Measurements from ENCODE around the gene DNAJB1.
A peak's percentile ranks its signal among the peaks of the same experiment; 100 is the strongest.

The DNAJB1 gene

DNA sequence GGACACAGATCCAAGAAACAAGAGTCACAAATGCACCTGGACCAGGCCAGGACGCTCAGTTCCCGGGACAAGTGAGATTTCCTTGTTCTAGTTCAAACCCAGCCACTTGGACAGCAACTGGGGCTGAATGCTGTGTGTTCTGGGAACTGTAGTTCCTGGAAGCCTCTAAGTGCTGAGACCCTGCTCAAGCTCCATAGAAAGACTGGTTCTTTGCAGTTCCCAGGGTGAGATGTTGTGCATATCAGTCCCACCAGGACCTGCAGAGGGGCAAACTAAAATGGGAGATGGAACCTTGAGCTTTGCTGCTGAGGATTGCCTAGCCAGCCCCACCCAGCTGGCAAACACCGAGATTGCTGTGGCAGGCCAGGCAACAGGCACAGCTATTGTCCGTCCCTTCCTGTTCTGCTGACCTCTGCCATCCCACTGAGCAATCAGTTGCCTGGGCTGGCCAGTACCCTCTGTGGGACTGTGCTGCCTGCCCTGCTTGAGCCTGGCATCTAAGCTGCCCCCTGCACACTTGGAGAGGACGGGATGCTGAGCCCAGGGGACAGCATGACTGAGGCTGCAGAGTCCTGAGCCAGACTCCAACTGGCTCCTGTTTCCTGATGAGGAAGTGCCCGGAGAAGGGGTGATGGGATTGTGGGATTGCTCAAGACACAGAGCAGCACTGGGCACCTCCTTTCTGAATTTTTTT, 20.8 kb downstream of the DNAJB1 start:
- DNase-seq (ENCODE audit: insufficient read length, low spot score) (no peak), FAIRE-seq (no peak)
- TF ChIP-seq, protein P1, sequence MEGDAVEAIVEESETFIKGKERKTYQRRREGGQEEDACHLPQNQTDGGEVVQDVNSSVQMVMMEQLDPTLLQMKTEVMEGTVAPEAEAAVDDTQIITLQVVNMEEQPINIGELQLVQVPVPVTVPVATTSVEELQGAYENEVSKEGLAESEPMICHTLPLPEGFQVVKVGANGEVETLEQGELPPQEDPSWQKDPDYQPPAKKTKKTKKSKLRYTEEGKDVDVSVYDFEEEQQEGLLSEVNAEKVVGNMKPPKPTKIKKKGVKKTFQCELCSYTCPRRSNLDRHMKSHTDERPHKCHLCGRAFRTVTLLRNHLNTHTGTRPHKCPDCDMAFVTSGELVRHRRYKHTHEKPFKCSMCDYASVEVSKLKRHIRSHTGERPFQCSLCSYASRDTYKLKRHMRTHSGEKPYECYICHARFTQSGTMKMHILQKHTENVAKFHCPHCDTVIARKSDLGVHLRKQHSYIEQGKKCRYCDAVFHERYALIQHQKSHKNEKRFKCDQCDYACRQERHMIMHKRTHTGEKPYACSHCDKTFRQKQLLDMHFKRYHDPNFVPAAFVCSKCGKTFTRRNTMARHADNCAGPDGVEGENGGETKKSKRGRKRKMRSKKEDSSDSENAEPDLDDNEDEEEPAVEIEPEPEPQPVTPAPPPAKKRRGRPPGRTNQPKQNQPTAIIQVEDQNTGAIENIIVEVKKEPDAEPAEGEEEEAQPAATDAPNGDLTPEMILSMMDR (IDR thresholded peaks at IDR 0.05; ENCODE audit: insufficient read depth, missing control alignments) = no peak

DNA sequence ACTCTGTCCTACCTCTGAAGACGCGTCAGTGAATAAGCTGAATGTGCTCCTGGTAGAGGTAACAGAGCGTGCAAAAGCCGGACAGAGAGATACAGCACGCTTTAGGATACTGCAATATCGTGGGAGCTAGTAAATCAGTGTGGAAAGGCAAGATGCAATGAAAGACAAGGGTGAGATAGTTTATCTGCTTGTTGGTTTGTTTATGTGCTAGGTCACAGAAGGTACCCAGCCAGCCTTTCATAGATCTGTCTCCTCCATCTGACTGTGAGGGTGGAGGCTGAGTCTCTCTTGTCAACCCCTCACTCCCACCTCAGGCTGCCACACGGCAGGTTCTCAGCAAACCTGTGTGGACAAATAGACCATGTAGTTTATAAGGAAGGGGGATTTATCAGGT, 21.4 kb downstream of the DNAJB1 start:
- FAIRE-seq = no peak
- TF ChIP-seq, protein P1 (IDR thresholded peaks at IDR 0.05; ENCODE audit: insufficient read depth, missing control alignments) = no peak
- DNase-seq (ENCODE audit: insufficient read length, low spot score) = no peak

- DNase-seq (ENCODE audit: insufficient read length, low spot score) = peak; percentile 98
- FAIRE-seq = no peak
- TF ChIP-seq, protein P1 (IDR thresholded peaks at IDR 0.05; ENCODE audit: insufficient read depth, missing control alignments) = no peak
Observed at GRCh38 chr19:14496029-14496833, 22.0 kb downstream of the DNAJB1 start, which contains the start of gene GIPC1. Gene GIPC1, minus strand, starts transcription at chr19:14496127. Its CDS starts 13,151 bp downstream, at chr19:14482976.

DNA sequence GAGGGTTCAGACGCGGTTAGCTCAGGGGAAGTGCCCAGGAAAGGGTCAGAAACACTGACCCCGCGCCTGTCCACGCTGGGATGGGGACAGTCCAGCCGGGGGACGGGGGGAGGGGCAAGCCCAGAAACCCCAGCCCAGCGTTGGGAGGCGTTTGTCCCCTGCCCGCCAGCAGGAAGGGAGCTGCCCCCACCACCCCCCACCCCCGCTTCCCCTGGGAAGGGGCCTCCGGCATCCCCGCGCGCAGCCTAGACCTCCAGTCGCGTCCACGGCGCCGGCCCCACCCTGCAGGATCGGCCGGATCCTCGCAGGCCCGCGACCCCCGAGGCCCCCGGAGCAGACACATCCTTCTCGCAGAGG, 22.5 kb downstream of the DNAJB1 start:
- TF ChIP-seq, protein P1 (IDR thresholded peaks at IDR 0.05; ENCODE audit: insufficient read depth, missing control alignments) = no peak
- no peak for FAIRE-seq
- no peak for DNase-seq (ENCODE audit: insufficient read length, low spot score)

GRCh38 chr19:14494910-14495671, 23.1 kb downstream of the DNAJB1 start:
- FAIRE-seq = no peak
- TF ChIP-seq, protein P1 (IDR thresholded peaks at IDR 0.05; ENCODE audit: insufficient read depth, missing control alignments) = no peak
- no peak for DNase-seq (ENCODE audit: insufficient read length, low spot score)

DNA sequence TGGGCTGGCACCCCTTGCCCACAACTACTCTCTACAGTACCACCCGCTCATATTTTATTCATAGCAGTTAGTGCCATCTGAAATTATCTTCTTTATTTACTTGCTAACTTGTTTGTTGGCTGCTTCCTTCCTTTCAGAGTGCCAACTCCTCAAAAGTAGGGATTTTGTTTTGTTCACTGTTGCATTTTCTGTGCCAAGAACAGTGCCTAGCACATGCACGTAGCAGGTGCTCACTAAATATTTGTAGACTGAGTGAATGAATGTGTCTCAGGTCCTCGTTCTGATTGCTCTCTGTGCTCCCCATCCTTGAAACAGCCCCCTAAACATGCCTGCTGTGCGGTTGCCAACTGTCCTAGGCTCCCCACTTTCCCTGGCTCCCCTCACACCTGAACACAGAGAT, 23.8 kb downstream of the DNAJB1 start:
- TF ChIP-seq, protein P1 (IDR thresholded peaks at IDR 0.05; ENCODE audit: insufficient read depth, missing control alignments) = no peak
- FAIRE-seq (no peak), DNase-seq (ENCODE audit: insufficient read length, low spot score) (no peak)

All from D721Med (cell line).